Fibroblast of peridontal ligament (primary cell): ENCODE data around the gene SUCLG2.
A peak's percentile ranks its signal among the peaks of the same experiment; 100 is the strongest.

Experiments
- DNase-seq: peaks from one replicate; pipeline ENCODE4 v3.0.0-alpha.2; 2010; ENCODE audit errors: extremely low read depth

SUCLG2 gene

GRCh38 chr3:67517781-67518180 is 136.6 kb downstream of the SUCLG2 start:
- DNase-seq = no peak

DNA sequence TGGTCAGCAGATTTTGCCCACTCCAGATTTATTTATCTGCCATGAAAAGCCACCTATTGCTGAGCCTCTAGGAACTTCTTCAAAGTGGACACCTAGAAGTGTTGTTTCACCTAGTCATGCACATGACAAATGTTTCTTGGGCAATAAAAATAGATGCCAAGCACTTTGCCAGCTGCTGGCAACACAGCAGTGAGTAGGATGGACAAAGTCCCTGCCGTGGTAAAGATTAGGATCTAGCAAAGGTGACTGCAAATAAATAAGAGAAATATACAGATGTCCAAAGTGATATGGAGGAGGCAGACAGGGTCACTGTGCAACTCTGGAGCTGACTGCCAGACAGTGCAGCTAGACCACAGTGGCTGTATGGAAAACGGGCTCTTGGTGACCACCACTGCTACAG is 137.9 kb downstream of the SUCLG2 start:
- DNase-seq = no peak

- DNase-seq = no peak
Observed at GRCh38 chr3:67515778-67516177, 138.6 kb downstream of the SUCLG2 start.

GRCh38 chr3:67509471-67510075 is 144.8 kb downstream of the SUCLG2 start:
- DNase-seq = peak; percentile 41

GRCh38 chr3:67507584-67507983 is 146.8 kb downstream of the SUCLG2 start:
- no peak for DNase-seq

DNA sequence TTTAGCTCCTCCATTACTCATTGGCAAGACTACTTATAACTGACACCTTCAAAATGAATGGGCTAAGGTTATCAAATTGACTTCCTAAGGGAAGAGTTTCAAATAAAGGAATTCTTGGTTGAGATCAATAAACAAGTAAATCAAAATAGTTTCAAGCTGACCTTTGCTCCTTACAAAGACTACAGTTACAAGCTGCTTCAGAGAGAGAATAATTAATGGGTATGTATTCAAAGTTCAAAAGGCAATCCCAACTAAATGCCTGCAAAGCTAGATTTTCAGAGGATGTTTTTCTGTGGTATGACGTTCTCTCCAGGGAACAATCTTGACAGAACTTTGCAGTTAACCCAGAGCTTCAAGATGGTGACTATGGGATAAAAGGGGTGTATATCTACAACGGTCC is 153.7 kb downstream of the SUCLG2 start:
- DNase-seq = no peak

DNA sequence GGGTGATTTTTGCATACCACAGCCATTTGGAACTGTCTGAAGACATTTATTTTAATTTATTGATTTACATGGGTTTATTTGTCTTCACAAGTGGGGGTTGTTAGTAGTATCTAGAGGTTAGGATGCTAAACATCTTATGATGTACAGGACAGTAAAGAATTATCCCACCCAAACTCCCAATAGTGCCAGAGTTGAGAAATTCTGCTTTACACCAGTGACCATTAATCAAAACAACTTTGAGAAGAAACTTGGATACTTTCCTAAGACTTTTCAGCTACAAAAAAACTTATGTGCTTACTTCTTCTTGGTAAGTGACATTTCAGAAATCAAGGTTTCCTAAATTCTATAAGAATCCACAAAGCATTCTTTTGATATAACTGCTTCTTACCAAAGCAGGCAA is 156.7 kb downstream of the SUCLG2 start:
- DNase-seq = peak; percentile 32

DNA sequence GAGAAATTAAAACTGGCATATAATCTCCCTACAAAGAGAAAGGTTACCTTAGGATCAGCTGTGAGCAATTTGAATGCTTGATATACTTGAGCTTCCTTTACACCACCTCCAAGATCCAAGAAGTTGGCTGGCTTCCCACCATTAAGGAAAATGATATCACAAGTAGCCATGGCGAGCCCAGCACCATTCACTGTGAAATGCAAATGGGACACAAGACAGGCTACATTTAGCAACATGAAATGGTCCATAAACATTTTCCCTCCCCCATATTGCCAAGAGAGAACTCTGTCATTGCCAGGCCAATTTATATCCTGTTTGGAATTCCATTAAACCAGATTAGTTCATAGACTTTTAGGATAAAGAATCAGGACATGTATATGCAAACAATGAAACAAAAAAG is 158.7 kb downstream of the SUCLG2 start:
- DNase-seq = no peak

- DNase-seq = no peak
Observed at GRCh38 chr3:67493808-67494207, 160.6 kb downstream of the SUCLG2 start.

- DNase-seq = no peak
Observed at GRCh38 chr3:67490658-67491057, 163.8 kb downstream of the SUCLG2 start.

DNA sequence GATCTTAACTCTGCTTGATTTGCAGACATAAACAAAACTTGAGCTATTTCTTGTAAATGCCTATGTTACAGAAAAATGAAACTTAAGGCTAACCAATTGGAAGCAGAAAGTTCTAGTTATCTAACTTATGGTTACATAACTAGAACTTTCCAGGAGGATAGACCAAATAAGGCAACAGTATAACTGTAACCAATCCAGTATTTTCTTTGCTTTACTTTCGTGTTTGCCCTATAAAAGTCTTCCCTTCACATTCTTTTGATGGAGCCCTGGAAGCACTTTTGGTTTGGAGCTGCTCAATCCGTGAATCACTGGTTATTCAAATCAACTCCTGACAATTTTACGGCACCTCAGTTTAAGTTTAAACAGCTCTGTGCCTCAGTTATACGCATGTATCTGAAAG is 164.6 kb downstream of the SUCLG2 start:
- peak; percentile 91 for DNase-seq

DNA sequence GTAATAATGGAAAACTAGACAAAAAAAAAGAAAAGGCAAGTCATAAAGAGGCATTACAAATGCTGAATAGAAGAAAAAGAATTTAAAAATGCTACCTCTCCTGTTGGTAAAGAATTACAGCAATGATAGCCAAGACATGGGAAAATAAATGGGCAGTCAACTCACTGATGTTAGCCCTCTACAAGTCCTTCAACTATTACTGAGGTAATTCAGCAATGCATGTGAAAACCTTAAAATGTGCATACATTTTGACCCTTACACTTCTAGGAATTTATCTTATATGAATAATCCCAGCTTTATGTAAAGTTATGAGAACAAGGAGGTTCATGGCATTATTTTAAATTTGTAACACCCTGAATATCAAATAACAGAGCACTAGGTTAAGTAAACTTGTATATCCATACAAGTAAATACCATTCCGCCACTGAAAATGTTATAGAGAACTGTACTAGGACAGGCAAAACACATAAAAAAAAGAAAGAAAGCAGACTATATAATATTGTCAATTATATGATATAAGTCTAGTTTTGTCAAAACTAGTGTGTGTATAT is 166.8 kb downstream of the SUCLG2 start:
- no peak for DNase-seq

DNA sequence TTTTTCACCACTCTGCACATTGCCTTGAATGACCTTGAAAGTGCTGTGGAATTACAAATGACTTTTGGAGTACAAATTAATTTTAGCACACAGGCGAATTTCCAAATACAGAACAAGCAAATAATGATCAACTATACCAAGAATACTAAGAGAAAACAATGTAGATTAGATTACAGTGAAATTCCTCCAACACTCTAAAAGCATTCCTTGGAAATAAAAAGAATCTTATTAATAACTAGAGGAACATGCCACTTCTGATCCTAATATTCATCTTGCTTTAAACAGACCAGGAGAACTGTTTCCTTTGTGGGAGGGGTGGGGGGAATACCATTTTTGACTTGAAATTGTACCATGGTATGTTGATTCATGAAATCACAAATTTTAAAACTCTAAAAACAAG is 167.5 kb downstream of the SUCLG2 start:
- DNase-seq = no peak

- DNase-seq = no peak
Observed at GRCh38 chr3:67484085-67484484, 170.3 kb downstream of the SUCLG2 start.

- no peak for DNase-seq
Observed at GRCh38 chr3:67481126-67481525, 173.3 kb downstream of the SUCLG2 start.

GRCh38 chr3:67478423-67478822 is 176.0 kb downstream of the SUCLG2 start:
- DNase-seq = no peak

GRCh38 chr3:67474311-67474710 is 180.1 kb downstream of the SUCLG2 start:
- DNase-seq = no peak

GRCh38 chr3:67472674-67473201 is 181.7 kb downstream of the SUCLG2 start:
- no peak for DNase-seq

- DNase-seq = no peak
Observed at GRCh38 chr3:67470207-67470606, 184.2 kb downstream of the SUCLG2 start.

- DNase-seq = no peak
Observed at GRCh38 chr3:67468511-67468910, 185.9 kb downstream of the SUCLG2 start.

DNA sequence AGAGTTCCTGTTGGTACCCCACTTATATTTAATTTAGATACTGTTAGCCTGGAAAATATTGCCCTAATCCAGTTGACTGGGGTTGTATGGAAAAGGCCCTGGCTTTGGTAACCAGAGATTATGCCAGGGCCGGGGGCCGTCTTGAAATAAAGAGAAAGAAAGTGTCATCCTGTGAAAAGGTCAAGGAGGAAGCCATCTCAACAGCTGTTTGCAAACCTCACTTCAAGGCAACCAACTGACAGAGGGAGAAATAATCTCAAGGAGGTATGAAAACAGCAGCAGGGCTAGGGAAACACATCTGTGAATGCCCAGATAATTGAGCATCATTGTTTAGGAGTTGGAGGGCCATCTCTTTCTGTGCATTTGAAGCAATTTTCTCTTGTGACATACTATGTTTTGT is 190.8 kb downstream of the SUCLG2 start:
- no peak for DNase-seq

- DNase-seq = no peak
Observed at GRCh38 chr3:67462187-67462586, 192.2 kb downstream of the SUCLG2 start.

DNA sequence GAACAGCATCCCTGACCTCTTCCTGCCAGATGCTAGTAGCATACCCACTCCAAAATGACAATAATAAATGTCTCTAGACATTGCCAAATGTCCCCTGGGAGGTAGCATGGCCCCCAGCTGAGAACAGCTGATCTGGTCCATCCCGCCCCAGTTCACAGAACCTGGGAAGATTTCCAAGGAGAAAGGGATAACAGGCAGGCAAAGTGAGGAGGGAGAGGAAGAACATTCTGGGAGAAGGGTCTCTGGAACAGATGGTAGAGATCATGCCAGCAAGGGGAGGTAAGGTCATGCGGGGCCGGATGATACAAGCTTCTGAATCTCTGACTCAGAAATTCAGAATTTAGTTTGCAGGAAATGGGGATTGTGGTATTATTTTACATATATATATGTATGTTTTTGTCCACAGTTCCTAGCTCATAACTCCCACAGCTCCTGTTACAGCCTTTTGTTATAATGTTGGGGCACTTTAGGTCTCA is 192.7 kb downstream of the SUCLG2 start:
- DNase-seq = peak; percentile 43
